GM12865 (cell line): ENCODE results near the gene KLRF1.

Source experiments
- DNase-seq: peaks from one replicate; pipeline ENCODE4 v3.0.0; 2010; ENCODE audit warnings: low read depth
- H3K4me3 ChIP-seq: 2 replicates; pipeline ENCODE4 v1.5.1; 2011; ENCODE audit warnings: mild to moderate bottlenecking, low read depth, low read length, control low read depth
- TF ChIP-seq, protein P1 (sequence below): IDR thresholded peaks from 2 replicates; pipeline ENCODE4 v1.5.1; 2011; ENCODE audit warnings: low read length, control low read depth, low read depth, inconsistent platforms; ENCODE audit not compliant: insufficient read depth; ENCODE audit errors: missing control alignments

Gene KLRF1

DNA sequence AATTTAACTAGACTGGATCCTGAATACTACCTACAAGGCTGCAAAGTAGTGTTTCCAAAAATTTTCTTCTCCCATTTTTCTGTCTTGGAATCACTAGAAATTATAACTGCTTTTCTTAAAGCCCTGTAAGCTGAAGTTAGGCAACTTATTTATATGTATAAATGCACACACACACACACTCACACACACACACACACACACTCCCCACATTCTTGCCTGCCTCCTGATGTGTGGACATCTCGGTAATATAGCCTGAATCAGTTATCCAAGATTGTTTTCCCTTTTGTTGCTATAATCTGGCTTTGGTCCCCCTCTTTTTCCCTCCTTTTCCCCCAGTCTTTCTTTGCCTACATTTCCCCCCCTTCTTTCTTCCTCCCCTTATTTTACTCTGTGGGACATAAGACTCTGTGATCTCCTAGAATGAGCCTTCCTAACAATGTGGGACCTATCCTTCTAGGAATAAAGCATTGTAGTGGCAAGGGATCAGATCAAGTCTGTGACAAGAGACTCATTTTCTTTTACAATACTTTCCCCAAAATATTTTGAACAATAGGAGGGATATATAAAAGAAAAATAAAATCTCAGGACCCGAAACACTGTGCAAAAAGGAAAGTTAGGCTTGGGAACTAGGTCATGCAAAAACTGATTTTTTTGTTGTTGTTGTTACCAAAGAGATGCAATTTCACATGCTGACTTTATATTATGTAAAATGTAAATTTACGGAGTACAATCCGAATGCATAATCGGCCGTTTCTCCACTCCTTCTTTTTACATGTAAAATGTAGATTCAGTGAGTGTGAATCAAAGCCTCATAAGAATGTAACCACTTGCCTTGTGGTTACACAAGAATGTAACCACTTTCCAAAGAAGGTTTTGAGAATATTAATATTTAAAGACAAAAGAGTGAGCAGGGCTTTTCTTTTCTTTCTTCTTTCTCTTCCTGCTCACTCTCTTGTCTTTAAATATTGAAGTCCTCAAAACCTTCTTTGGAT lies 40.3 kb upstream of the KLRF1 start:
- H3K4me3 ChIP-seq = no peak overlapping the region
- TF ChIP-seq, protein P1, sequence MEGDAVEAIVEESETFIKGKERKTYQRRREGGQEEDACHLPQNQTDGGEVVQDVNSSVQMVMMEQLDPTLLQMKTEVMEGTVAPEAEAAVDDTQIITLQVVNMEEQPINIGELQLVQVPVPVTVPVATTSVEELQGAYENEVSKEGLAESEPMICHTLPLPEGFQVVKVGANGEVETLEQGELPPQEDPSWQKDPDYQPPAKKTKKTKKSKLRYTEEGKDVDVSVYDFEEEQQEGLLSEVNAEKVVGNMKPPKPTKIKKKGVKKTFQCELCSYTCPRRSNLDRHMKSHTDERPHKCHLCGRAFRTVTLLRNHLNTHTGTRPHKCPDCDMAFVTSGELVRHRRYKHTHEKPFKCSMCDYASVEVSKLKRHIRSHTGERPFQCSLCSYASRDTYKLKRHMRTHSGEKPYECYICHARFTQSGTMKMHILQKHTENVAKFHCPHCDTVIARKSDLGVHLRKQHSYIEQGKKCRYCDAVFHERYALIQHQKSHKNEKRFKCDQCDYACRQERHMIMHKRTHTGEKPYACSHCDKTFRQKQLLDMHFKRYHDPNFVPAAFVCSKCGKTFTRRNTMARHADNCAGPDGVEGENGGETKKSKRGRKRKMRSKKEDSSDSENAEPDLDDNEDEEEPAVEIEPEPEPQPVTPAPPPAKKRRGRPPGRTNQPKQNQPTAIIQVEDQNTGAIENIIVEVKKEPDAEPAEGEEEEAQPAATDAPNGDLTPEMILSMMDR = no peak
- no peak for DNase-seq

DNA sequence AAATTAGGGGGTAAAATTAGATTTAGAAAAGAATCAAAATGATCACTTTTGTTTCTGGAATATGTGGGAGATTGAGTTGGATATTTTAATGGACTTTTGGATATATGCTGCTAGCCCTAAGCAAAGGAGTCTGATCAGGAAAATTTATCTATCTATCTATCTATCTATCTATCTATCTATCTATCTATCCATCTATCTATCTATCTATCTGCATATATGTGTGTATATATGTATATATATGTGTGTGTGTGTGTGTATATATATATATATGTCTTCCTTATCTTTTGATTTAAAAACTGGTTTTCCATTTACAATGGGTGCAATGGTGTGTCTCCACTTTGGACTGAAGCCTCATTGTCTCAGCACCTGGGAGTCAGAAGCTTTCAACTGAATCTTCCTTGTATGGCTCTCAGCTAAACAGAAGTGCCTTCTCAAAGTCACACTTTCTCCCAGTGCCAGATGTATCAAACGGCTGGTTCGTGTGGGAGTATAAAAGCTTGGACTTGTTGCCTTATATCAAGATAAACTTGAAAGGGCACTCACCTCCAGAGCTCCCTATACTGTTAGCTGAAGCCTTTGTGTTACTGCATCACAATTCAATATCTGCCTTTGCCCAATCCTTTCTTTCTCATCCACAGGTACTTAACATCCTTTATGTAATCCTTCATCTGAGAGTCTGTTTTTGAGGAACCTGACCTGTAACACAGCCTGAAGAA lies 34.9 kb upstream of the KLRF1 start:
- no peak overlapping the region for H3K4me3 ChIP-seq
- TF ChIP-seq, protein P1 = no peak
- no peak for DNase-seq

DNA sequence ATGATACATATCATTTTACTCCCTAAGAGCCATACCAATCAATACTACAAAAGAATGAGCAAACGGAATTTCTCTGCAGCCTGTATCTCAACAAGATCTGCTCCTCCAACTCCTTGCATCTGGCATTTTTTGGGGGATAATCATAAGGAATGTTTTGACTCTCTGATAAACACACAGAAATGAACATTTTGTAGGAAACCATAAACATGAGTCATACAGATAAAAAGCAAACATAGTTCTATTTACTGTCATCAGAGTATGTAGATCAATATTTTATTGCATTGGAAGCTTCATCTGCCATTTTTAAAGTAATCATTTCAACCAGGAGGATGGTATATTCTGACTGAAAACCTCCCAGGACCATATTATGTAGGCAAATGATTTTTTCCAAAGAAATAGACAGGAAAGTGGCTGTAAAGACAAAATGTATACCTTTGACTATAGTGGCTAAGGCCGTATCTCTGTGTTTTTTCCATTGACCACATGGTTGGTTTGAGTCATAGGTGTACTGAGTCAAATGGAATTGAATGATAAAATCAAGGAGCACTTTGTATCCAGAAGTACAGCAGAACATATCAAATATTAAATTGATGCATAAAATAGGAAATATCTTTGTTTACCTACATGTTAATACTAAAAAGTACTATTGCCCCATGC lies 34.2 kb upstream of the KLRF1 start:
- H3K4me3 ChIP-seq = no peak overlapping the region
- no peak for DNase-seq
- TF ChIP-seq, protein P1 = no peak

DNA sequence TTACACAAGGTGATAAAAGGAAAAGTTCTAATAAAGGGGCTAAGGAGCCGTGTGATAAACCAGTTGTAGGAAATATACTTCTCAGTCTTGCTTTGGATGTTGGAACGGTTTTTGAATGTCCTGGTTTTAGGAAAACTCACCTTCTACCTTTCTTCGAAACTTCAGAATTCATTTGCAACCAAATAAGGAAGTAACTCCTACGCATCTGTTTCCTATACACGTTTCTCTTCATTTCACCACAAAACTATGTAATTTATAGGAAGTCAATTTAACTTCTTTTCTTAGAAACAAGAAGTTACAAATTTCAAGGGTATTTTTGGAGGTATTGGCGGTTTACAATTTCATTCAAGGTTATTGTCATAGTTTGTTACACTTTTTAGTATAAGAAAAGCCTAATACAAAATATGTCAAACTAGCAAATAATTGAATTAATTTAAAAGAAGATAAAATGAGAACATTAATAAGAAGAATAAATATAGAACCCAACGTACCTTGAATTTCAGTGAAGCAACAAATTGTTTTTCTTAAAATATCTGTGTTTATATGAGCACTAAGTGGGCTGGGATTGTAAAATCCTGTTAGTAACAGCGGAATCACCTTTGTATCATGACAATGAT lies 33.4 kb upstream of the KLRF1 start:
- H3K4me3 ChIP-seq = no peak overlapping the region
- TF ChIP-seq, protein P1 = no peak

DNA sequence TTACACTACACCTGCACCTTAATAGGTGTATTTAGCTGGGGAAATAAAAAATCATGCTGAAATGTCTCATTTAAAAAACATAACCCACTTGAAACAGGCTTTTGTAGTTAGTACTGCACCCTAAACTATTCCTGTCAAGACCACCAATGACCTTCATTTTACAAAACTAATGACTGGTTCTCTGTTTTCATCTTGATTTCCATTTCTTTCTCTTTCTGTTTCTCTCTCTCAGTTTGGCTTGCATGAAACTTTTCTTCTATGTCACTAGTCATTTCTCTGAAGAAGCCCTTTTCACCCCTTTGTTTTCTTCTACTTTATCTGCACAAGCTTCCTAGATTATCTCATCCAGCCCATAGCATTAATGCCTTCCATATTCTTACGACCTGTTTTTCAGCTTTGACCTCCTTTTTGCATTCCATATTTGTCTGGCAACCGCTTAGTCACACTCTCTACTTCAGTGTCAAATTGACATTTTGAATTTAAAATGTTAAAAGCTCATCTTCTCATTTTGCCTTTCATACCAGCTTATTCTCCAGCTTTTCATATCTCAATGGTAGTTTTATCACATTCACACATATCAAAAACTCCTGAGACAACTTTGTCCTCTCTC lies 32.7 kb upstream of the KLRF1 start:
- peak; percentile 35 for DNase-seq
- TF ChIP-seq, protein P1 = no peak
- no peak overlapping the region; the same call in 1 of the 2 replicates for H3K4me3 ChIP-seq

More for the DNA sequence above, 33.4 kb upstream of the KLRF1 start:
- DNase-seq = no peak

DNA sequence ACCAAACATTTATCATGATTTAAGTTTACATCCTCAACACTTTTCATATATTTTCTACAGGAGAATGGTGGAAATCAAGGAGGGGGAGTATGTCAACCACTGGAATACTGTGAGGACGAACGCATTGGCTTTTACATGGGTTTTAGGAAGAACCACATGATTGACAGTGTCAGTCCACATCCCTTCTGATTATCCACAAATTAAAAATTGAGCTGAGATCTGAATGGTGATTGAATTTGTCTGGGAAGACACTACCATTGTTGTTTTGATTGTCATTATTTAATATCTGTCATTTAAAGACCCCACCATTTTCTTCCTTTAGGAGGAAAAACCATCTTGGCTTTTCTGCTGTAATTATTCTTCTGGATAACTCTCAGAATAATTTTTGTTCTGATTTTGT lies 31.3 kb upstream of the KLRF1 start:
- TF ChIP-seq, protein P1 = no peak
- no peak for DNase-seq
- no peak overlapping the region for H3K4me3 ChIP-seq
